ENCODE measurements around the gene MOCOS. TPM values are rescaled to one million over a fixed set of nuclear protein-coding genes. Genes with fewer than 3 reads are reported as not detected.

MOCOS gene
- total RNA-seq, 1 experiment from 2014 or later: 5.5 TPM

GRCh38 chr18:36275561-36275960, 88.3 kb downstream of the MOCOS start:
- no peaks in the 10 kb centered on the region for H3K36me3 ChIP-seq (ENCODE audit: control insufficient read depth, insufficient read depth, low read length)
- no peak overlapping the region for H3K27ac Mint-ChIP-seq (ENCODE audit: unreplicated experiment)
- no peaks in the 10 kb centered on the region for H3K4me1 ChIP-seq
- H3K27me3 Mint-ChIP-seq (ENCODE audit: insufficient read depth, unreplicated experiment): peaks cover 8% of the 10 kb centered on the region
- H3K4me1 Mint-ChIP-seq (ENCODE audit: low read depth, unreplicated experiment): no peaks in the 10 kb centered on the region
- ChIA-PET CTCF (interaction anchor here (0.5 to 0.7 kb wide), 2 partner anchors 18 to 181 kb away, joined by 3 to 6 read pairs; no protein-coding TSS in a partner anchor), POLR2A (no interaction called here)
- BruUV-seq (replicated peaks): no TSS peak
- no peak overlapping the region for H3K4me3 ChIP-seq (ENCODE audit: low read depth, low read length)
- no peaks in the 10 kb centered on the region for H3K9me3 ChIP-seq
- no peaks in the 10 kb centered on the region for H3K27me3 ChIP-seq (replicated peaks; ENCODE audit: control insufficient read depth, insufficient read depth, low read length)
- TF ChIP-seq CTCF (IDR thresholded peaks at IDR 0.05; ENCODE audit: insufficient read depth in 1 of 2, low read depth in 1 of 2, low read length in 1 of 2, severe bottlenecking in 1 of 2, unreplicated experiment in 1 of 2): no peak
- no peak for DNase-seq
- no peak overlapping the region for H3K4me3 Mint-ChIP-seq (ENCODE audit: unreplicated experiment)
- H3K9me3 Mint-ChIP-seq (ENCODE audit: unreplicated experiment): peaks cover 11% of the 10 kb centered on the region
- intact Hi-C loops (cut with micrococcal nuclease; ENCODE audit: unreplicated experiment): no loop called here
- H3K36me3 Mint-ChIP-seq (ENCODE audit: insufficient read depth, unreplicated experiment): no peaks in the 10 kb centered on the region

GRCh38 chr18:36279001-36279400, 91.7 kb downstream of the MOCOS start:
- peaks cover 8% of the 10 kb centered on the region for H3K27me3 Mint-ChIP-seq (ENCODE audit: insufficient read depth, unreplicated experiment)
- DNase-seq: no peak
- H3K27ac Mint-ChIP-seq (ENCODE audit: unreplicated experiment): no peak overlapping the region
- ChIA-PET POLR2A (no interaction called here), CTCF (no interaction called here)
- no peak overlapping the region for H3K4me3 Mint-ChIP-seq (ENCODE audit: unreplicated experiment)
- Histone ChIP-seq H3K4me1 (no peaks in the 10 kb centered on the region), H3K27me3 (replicated peaks; ENCODE audit: control insufficient read depth, insufficient read depth, low read length) (no peaks in the 10 kb centered on the region), H3K36me3 (ENCODE audit: control insufficient read depth, insufficient read depth, low read length) (no peaks in the 10 kb centered on the region), H3K4me3 (ENCODE audit: low read depth, low read length) (no peak overlapping the region), H3K9me3 (no peaks in the 10 kb centered on the region)
- intact Hi-C loops (cut with micrococcal nuclease; ENCODE audit: unreplicated experiment): no loop called here
- no peaks in the 10 kb centered on the region for H3K36me3 Mint-ChIP-seq (ENCODE audit: insufficient read depth, unreplicated experiment)
- no TSS peak for BruUV-seq (replicated peaks)
- no peak for TF ChIP-seq CTCF (IDR thresholded peaks at IDR 0.05; ENCODE audit: insufficient read depth in 1 of 2, low read depth in 1 of 2, low read length in 1 of 2, severe bottlenecking in 1 of 2, unreplicated experiment in 1 of 2)
- peaks cover 11% of the 10 kb centered on the region for H3K9me3 Mint-ChIP-seq (ENCODE audit: unreplicated experiment)
- no peaks in the 10 kb centered on the region for H3K4me1 Mint-ChIP-seq (ENCODE audit: low read depth, unreplicated experiment)

GRCh38 chr18:36281936-36282335, 94.6 kb downstream of the MOCOS start:
- H3K36me3 ChIP-seq (ENCODE audit: control insufficient read depth, insufficient read depth, low read length): no peaks in the 10 kb centered on the region
- Mint-ChIP-seq H3K27ac (ENCODE audit: unreplicated experiment) (no peak overlapping the region), H3K4me3 (ENCODE audit: unreplicated experiment) (no peak overlapping the region), H3K4me1 (ENCODE audit: low read depth, unreplicated experiment) (no peaks in the 10 kb centered on the region), H3K9me3 (ENCODE audit: unreplicated experiment) (no peaks in the 10 kb centered on the region), H3K36me3 (ENCODE audit: insufficient read depth, unreplicated experiment) (no peaks in the 10 kb centered on the region), H3K27me3 (ENCODE audit: insufficient read depth, unreplicated experiment) (peaks cover 6% of the 10 kb centered on the region)
- no TSS peak for BruUV-seq (replicated peaks)
- intact Hi-C loops (cut with micrococcal nuclease; ENCODE audit: unreplicated experiment): loop anchor here (5.0 to 10.0 kb wide), 3 partner anchors 95 to 265 kb away; partner anchors contain the start of genes ELP2, MOCOS and SLC39A6
- no peaks in the 10 kb centered on the region for H3K4me1 ChIP-seq
- ChIA-PET CTCF (no interaction called here), POLR2A (no interaction called here)
- H3K9me3 ChIP-seq: no peaks in the 10 kb centered on the region
- no peaks in the 10 kb centered on the region for H3K27me3 ChIP-seq (replicated peaks; ENCODE audit: control insufficient read depth, insufficient read depth, low read length)
- H3K4me3 ChIP-seq (ENCODE audit: low read depth, low read length): no peak overlapping the region
- DNase-seq: no peak
- TF ChIP-seq CTCF (IDR thresholded peaks at IDR 0.05; ENCODE audit: insufficient read depth in 1 of 2, low read depth in 1 of 2, low read length in 1 of 2, severe bottlenecking in 1 of 2, unreplicated experiment in 1 of 2): no peak
